Activated CD8-positive, alpha-beta memory T cell treated with anti-CD3 and anti-CD28 coated beads, Interleukin-2, amount 50 U/mL, for 1 hour (primary cell): Measurements from ENCODE around the gene OR9Q1.
"Not testable (repeated sequence)": the region's sequence is repeated elsewhere in the genome, so short reads cannot be mapped to it uniquely, and the experiment has no call there.

ENCODE experiments used
- DNase-seq: peaks from one replicate; pipeline ENCODE4 v3.0.0-alpha.2; 2020; ENCODE audit errors: extremely low read depth

OR9Q1 gene, protein sequence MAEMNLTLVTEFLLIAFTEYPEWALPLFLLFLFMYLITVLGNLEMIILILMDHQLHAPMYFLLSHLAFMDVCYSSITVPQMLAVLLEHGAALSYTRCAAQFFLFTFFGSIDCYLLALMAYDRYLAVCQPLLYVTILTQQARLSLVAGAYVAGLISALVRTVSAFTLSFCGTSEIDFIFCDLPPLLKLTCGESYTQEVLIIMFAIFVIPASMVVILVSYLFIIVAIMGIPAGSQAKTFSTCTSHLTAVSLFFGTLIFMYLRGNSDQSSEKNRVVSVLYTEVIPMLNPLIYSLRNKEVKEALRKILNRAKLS

DNA sequence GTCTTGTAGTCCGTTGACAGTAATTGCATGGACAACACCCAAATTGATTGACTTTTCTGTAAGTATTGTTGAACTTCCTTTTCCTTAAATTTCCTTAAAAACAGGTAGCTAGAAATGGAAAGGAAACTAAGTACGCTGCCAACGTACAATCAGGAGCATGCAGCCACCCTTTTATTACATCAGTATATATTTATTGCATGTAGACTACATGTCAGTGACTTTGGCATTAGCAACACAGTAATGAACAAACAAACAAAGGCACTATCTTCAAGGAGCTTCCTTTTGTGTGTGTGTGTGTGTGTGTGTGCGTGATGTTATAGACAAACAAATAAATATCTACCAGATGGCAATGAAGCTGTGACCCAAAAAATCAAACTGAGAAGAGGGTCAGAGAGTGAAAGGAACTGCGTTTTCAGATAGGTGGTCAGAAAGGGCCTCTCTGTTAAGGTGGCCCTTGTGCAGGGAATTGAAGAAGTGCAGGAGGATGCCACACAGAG, at the start of gene OR9Q1:
Gene OR9Q1, plus strand, starts transcription at position 447 of the 497 bp plus-strand sequence. CDS start 155,564 bp downstream, outside the sequence.
- no peak for DNase-seq

DNA sequence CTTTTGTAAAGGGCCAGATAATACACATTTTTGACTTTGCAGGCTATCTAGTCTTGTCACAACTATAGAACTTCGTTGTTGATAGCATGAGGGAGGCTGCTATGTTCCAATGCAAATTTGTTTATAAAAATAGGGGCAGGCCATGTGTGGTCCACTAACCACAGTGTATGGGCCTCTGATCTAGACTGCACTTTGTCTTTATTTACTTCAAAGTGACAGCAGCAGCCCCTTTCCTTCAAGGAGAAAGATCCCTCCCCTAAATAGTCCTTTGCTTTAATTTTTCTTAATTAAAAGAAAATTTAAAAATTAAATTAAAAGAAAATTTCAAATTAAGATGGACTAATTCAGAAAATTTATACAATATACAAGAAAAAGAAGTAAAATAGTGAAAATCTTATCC, 49.5 kb upstream of the OR9Q1 start:
- DNase-seq = no peak

DNA sequence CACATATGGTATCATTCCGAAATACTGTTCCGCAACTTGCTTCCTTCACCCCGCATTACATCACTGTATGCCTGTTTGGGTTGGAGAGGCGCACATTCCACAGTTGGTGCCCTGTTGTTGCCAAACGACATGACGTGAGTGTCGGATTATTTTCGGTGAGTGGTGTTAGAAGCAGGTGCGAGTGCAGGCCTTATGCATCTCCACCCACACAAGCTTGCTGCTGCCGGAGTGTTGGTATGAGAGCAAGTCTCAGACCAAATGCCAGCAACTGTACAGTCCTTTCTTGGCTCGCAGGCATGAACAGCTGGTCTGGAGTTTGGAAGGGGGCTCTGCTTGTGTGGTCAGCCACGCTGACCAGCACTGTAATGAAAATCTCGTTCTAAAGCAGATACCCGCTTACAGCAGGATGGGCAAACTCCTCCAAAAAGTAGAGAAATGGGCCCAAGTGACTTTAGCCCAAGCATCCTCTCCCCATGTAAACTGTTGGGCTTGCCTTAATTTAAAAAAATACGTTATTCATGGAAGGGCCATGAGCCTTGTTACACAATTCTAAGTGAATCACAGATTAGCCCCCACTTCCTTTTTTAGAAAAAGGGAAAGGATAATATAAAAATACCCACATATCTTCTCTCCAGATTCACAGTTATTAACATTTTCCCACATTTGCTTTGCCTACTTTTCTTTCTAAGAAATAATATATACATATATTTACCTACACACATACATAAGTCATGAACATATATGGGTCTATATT, 48.7 kb upstream of the OR9Q1 start:
- no peak for DNase-seq

DNA sequence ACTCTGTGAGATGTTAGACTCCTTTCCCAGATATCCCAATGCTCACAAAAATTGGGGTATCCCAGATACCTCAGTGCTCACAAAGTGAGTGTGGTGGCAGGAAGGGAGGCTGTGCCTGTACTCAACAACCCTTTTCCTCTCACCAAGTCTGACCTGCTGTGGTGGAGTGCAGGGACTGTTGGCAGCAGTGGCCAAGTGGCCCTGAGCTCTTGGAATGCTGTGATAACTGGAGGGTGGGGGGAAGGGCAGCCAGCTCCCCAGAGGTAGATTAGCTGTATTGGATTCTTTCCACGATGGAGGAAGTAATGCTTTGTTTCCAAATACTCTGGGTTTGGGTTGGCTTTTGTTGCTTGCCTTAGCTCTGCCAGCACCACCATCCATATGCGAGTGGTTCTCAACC, 46.0 kb upstream of the OR9Q1 start:
- DNase-seq = no peak

DNA sequence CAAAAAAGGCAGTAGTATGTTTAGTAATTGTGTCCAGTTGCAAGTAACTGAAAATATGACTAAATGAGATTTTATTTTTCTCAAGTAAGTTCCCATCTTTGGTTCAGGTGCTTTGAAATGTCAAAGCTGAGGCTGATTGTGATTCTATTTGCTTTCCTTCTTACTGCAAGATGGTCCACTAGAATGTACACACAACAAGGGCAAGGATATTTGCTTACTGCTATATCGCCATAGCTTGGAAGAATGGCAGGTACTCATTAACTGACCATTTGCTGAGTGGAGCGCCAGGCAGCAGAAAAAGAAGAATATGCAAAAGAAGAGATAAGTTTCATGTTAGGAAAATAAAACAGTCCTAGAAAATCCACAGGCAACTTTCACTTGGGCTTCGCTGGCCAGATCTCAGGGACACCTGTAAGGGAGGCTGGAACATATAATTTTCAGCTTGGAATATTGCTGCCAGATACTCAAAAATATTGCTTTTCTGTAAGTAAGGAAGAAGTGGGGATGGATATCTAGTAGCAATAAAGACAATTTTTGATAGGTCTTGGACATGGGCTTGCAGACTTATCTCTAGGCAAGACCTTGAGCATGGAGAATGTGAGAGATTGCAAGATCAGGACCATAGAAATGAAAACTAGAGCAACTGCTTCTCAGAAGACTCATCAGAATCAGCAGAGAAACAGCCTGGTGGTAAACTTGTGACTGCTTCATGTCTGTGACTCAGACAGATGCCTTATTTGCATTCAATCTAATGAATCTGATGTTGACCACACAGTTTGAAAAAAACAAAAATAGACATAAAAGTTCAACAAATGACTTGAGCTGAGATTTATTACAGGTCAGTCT, 44.8 kb upstream of the OR9Q1 start:
- no peak for DNase-seq

DNA sequence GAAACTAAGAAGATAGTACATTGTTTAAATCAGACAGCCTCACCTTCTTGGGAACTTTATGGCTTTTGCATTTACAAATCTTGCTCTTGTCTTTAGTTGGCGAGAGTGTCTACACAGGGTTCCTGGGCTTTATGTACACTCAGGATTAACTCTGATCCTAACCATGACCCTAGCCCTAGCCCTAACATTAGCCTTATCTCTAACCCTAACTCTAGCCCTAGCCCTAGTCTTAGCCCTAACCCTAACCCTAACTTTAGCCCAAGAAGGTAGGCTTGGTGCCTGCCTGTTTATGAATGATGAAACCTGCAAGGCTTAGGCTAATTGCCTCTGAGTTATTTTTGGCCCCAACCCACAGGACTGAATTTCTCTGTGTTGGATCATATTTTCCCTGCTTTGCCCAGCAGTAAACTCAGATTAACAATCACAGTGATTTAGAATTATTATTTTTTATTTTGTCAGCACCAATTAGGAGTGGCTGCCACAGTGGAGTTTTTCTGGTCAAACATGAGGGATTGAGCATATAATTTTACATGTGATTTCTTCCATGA, 44.1 kb upstream of the OR9Q1 start:
- DNase-seq = no peak

DNA sequence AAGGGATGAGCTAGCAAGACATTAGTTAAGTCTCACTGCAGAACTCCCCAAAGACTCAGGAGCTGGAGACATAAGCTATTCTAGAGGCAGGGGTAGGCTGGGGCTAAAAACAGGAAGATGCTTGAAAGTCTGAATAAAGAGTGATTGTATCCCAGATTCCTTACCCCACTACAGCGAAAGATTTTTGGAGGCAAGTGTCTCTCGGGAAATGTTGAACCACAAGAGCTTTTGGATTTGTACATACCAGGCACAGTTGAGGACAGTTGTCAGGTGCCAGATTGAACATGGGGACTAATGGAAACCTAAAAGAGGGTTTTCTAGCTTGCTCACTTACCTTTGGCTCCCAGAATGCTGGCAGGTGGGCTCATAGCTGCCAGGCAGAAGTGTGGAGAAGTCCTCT, 43.5 kb upstream of the OR9Q1 start:
- no peak for DNase-seq

DNA sequence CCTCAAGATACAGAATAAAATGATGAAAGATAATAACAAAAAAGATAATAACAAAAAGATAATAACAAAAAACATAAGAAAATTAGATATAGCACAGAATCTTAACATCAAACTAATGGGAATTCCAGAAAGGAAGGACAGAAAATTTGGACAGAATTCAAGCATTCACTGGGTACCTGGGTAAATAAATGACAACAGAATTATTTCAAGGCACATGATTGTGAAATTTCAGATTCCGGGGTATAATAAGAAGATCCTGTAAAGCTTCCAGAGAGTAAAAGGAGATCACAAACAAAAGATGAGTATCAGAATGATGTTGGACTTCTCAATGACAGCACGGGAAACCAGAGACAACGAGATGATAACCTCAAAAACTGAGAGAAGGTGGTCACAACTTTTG, 42.1 kb upstream of the OR9Q1 start:
- DNase-seq = no peak

DNA sequence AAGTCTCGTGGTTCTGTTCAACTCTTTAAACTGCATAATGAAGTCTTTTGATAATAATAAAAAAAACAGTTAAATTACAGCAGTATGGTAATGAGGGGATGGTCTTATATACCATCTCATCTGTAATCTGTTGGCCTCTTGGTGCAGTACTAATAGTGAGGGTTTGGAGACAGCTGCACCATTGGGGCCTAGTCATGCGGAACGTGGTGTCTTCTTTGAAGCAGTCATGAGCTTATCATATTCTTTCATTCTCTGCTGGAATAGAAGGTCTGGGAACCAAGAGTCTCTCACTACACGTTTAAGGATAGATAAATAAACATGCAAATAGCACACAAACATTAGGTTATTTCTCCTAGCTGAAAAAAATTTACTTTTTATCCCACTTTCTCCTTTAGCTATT, 40.9 kb upstream of the OR9Q1 start:
- DNase-seq = no peak

DNA sequence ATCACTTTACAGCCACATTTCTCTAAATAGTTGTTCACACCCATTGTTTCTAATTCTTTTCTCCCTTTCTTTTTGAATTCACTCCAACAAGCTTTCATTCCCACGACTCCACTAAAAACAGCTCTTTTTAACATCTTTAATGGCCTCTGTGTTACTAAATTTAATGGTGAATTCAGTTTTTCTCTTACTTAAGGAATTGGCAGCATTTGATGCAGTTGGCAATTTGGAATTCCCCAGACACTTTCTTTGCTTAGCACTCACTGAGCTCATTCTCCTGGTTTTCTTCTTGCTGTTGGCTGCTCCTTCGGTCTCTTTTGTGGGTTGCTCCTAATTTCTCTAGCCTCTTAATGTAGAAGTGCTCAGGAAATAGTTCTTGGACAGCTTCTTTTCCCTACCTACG, 40.5 kb upstream of the OR9Q1 start:
- no peak for DNase-seq

DNA sequence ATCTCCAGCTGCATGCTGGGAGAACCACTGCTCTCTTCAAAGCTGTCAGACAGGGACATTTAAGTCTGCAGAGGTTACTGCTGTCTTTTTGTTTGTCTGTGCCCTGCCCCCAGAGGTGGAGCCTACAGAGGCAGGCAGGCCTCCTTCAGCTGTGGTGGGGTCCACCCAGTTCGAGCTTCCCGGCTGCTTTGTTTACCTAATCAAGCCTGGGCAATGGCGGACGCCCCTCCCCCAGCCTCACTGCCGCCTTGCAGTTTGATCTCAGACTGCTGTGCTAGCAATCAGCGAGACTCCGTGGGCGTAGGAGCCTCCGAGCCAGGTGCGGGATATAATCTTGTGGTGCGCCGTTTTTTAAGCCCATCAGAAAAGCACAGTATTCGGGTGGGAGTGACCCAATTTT, 24.2 kb upstream of the OR9Q1 start:
- DNase-seq = not testable (repeated sequence)

DNA sequence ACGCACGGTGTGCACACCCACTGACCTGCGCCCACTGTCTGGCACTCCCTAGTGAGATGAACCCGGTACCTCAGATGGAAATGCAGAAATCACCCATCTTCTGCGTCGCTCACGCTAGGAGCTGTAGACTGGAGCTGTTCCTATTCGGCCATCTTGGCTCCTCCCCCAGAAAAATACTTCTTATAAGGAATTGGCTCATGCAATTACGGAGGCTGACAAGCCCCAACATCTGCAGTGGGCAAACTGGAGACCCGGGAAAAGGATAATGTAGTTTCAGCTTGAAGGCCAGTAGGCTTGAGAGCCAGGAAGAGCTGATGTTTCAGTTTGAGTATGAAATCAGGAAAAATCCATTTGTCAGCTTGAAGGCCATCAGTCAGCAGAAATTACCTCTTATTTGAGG, 23.7 kb upstream of the OR9Q1 start:
- not testable (repeated sequence) for DNase-seq

DNA sequence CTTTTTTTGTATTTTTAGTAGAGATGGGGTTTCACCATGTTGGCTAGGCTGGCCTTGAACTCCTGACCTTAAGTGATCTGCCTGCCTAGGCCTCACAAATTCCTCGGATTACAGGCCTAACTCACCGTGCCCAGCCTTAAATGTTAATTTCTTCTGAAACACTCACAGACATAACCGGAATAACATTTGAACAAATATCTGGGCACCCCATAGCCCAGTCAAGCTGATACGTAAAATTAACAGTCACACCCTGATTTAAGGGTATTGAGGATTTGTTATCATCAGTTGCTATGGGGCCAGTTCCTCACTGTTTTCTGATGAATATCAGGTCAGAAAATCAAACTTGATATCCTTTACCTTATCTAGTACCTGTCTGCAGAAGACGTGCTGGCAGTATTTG, 23.0 kb upstream of the OR9Q1 start:
- DNase-seq = no peak

DNA sequence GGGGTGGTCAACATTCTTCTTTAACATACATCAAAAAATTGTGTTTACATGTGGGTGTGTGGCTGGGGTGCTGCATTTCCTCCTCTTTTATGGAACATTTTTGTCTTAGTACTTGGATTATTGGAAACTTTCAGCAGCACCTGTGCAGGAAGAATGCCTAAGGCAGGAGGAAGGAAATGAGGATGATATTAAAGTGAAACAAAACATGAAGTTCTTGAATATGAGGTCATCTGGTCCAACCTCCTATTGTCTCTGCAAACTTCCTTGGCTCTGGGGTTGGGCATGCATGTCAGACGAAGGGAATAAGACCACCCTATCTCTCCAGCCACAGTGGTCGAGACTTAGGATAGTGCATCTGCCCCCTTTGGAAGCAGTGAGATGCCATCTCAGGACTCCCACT, 20.6 kb upstream of the OR9Q1 start:
- DNase-seq = no peak

DNA sequence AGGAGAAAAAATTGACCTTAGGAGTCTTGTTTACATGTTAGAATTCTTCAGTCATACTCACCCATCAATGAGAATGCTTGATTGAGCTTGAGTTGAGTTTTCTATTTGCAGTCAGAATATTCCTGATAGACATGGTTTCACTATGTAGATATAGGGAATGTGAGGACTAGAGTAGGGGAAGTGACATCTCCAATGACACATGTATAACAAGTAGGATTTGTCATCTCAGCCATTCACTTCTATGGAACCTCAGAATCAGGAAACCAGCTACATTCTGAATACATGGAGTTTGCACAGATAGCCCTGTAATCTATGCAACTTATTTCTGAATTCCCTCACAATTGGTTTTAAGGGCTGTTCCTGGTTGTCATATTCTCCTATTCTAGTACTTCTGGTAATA, 20.1 kb upstream of the OR9Q1 start:
- no peak for DNase-seq

DNA sequence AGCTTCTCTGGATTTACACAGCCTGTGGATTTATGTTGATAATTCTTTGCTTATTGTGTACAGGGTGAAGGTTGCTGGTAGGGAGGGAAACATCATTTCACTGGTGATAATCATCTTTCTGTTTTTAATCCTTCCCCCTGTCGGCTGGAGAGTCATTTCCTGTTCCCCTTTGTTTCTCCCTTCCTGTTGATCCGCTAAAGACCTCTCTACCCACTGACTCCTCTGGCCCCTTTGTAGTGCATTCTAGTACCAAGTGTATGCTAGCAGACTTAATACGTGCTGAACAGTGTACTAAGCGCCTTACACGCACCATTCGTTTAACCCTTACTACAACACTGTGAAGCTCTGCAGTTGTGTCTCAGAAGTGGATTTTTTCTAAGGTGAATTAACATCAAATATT, 19.0 kb upstream of the OR9Q1 start:
- DNase-seq = no peak

DNA sequence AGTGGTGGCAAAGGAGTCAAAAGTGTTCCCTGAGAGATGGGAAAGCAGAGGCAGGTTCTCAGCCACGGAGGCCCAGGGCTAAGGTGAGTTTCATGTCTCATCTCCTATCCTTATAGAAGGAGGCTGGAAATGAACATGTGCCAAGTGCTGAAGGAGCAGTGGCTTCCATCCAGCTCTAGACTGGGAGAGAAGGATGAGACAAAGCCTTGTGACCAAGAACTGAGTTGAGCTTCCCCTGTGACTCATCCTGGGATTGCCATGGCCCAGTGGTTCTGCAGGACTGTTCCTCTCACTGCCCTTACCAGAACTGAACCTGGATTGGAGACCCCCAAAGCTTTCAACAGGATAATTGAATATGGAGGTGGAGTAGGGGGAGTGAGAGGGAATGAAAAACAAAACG, 16.7 kb upstream of the OR9Q1 start:
- DNase-seq = no peak

DNA sequence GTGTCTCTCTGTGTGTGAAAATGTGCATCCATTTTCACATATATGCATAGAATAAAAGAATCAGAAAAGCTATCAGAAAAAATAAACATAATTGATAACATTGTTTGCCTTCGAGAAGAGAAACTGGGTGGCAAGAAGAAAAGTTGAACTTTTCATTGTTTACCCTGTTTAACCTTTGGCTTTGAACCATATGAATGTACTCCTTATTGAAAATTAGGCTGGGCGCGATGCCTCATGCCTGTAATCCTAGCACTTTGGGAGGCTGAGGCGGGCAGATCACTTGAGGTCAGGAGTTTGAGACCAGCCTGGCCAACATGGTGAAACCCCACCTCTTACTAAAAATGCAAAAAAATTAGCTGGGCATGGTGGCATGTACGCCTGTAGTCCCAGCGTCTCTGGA, 11.9 kb upstream of the OR9Q1 start:
- DNase-seq = no peak

DNA sequence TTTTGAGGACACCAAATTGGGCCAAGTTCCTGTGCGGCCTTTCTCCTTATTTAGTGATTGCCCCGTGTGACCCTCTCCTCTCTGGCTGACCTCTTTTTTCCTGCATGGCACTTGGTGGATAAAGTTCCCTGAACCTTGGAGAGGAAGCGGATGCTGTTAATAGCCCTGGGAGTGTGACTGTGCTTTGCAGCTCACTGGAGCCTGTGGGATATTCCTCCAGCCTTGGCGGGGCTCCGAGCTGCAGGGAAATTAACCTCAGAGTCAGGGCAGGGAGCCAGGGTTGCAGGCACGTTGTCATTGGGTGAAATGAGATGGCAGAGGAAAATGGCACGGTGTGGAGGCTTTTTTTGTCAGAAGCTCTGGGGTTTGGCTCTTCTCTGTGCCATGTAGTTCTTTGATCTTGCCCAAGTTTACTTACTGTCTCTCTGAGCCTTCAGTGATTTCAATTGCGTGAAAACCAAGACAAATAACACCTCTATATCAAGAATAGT, 965 bp downstream of the OR9Q1 start:
- DNase-seq = no peak

DNA sequence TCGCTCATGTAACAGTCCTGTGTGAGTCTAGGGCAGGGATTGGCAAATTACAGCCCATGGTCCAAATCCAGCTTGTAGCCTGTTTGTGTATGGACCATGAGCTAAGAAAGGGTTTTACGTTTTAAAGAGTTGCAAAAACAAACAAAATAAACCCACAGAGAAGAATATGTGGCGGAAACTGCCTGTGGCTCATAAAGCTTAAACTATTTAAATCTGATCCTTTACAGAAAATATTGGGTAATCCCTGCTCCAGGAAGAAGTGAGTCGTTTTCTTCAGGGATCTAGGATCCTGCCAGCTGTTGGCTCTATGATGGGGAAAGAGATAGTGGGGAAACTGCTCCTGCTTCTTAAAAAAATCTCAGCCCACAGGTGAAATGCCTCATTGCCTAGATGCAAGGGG, 3.7 kb downstream of the OR9Q1 start:
- no peak for DNase-seq

DNA sequence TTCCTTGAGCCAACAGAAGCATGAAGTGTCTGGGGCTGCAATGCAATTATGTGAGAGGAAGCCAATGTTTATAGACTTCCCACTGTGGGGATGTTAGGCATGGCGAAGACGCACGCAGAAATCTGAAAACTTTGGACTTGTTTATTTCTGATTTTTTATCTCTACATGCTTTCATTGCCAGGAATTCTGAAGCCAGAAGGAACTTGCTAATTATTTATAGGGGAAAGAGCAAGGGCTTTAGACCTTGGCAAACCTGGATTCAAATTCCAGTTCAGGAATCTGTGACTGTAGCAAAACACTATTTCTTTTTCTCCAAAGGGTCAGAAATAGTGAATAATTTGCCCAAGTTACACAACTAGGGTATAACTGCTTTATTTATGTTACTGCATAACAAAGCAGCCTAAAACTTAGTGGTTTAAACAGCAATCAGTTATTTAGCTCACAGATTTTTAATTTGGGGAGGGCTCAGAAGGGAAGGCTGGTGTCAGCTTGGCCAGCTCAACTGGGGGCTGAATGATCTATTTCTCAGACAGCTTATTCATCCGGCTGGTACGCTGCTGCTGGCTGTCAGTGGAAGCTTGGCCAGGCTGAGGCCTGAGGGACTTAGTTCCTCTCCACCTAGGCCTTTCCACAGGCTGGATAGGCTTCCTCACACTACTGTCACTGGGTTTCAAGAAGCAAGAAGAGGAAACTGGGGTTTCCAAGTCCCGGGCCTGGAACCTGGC, 5.2 kb downstream of the OR9Q1 start:
- no peak for DNase-seq
